Measurements from ENCODE around the gene WSCD1. TPM values are rescaled to one million over a fixed set of nuclear protein-coding genes. Genes with fewer than 3 reads are reported as not detected.

WSCD1 gene
- total RNA-seq: 0.24 TPM

DNA sequence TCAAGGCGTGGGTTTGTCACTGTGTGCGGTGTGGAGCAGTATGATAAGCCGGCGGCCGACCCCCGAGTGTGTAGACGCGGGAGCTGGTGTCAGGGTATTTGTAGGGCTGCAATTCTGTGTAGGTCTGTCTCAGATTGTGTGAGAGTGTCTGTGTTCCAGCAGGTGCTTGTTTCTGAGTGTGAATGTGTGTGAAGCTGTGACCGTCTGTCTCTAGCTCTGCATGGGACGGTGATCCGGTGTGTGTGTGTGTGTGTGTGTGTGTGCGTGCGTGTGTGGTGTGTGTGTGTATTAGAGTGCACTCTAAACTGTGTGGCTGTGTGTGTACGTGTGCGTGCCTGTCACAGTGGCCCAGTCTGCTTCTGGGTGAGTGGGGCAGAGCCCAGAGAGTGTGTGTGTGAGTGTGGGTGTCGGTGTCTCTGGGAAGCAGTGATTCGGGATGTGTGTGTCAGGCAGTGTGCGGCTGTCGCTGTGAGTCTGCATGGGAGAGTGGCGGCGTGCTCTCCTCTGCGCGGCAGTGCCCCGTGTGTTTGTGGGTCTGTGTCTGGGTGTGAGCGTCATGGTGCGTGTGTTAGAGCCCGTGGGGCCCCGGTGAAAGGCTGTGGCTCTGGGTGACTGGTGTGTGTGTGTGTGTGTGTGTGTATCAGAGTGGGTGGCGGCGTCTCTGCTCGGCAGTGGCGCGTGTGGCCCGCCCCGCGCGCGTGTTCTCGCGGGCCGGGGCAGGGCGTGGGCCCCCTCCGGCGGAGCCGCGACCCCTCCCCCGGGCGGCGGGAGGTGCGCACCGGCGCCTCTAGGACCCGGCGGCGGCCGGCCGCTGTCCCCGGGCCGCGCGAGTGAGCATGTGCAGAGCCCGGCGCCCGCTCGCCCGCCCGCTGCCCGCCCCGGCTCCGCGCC is at the start of gene WSCD1:
WSCD1 (plus strand) TSS at position 841 of the 891 bp plus-strand sequence. CDS start 10,280 bp downstream, outside the sequence.
- peak; percentile 13 for ATAC-seq

- no peak for ATAC-seq
Observed at GRCh38 chr17:6021011-6021400, 49.2 kb upstream of the WSCD1 start.

GRCh38 chr17:6021627-6022026 is 48.6 kb upstream of the WSCD1 start:
- ATAC-seq: no peak

DNA sequence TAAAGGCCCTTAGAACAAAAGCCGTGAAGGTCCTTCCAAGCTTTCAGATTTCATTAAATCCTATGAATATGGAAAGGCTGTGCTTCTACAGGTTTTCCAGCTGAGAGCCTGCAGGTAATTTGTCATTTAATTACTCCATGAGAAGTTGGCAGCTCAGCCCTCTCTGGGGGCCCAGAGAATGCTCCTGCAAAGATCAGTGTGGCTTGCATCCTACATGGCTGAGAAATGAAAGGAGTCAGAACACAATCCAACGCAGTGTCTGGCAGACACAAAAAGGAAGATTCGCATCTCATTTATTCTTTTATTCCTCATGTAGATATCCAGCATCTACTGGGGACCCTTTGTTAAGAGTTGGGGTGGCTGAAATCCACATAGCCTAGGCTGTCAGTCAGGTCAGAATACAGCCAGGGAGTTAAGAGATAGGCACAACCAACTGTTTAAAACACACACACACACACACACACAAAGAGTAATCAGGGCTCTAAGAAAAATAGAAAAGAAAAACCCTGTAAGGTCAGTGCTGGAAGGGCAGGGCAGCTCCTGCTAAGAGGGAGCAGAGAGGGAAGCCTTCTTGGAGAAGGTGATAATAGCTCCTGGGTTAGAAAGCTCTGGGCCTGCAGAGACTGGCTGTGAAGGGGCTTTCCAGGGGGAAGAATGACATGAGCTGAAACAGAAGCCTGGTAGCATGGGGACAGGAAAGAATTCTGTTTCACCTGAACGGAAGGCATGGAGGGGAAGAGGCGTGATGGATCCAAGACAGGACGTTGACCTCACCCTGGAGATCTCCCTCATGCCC is 46.9 kb upstream of the WSCD1 start:
- no peak for ATAC-seq

- no peak for ATAC-seq
Observed at GRCh38 chr17:6024576-6024975, 45.6 kb upstream of the WSCD1 start.

- no peak for ATAC-seq
Observed at GRCh38 chr17:6027342-6028024, 42.7 kb upstream of the WSCD1 start.

DNA sequence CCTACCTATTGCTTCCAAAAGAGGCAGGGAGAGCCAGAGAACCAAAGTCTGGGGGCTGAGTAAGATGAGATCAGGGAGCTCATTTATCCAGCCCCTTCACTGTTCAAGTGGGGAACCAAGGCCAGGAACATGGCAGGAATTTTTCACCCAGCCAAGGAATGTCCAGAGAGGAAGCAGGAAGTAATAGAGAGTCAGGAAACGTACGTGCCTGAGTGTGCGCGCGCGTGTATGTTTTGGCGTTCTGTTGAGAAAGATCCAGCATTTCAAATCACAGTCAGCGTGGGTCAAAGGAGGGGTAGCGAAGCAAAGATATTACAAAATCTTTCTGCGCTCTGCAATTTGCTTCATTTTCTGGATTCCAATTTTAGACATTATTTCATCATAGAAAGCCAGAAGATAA is 41.9 kb upstream of the WSCD1 start:
- ATAC-seq: no peak

DNA sequence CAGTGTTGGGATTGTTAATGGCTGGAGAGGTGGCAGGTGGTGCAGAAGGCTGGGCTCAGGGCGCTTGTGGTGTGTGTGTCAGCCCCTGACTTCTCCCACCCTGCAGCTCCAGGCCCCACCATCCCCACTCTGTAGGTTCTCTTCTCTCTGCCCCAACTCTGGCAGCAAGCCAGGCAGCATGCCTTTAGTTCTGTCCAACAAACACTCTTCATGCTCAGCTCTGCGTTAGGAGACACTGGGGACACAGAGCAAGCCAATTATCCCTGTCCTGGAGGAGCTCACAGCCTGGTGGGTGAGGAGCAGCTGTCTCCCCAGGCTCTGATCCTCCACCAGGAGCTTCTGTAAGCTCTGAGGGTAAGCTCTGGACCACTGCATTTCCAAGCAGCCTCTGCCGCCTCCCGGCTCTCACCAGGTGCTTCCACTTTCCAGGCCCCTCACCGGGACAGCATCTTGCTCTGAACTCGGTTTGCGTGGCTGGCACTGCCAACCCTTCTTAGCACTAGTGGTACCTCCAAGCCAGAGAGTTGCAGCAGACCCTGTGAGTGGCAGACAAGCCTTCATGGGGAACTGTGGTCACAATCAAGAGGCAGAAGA is 34.3 kb upstream of the WSCD1 start:
- no peak for ATAC-seq

GRCh38 chr17:6040504-6040903 is 29.7 kb upstream of the WSCD1 start:
- no peak for ATAC-seq

GRCh38 chr17:6041246-6041645 is 28.9 kb upstream of the WSCD1 start:
- ATAC-seq: no peak

GRCh38 chr17:6043405-6043804 is 26.8 kb upstream of the WSCD1 start:
- ATAC-seq: no peak

DNA sequence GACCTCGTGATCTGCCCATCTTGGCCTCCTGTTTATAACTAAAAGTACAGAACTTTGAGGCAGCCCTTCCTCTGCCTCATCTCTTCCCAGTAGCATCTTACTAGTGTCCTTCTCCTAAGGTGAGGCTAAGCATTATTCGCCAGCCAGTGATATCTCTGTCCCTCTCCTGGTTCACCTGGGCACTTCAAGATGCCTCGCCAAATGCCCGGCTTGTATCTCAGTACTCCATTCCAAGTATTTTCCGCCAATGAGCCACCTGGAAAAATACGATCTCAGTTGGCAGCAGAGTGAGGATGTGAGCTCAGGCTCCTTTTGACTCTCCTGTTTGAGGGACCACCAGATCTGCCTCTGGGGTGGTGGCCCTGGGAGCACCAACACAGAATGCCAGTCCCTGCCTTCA is 25.9 kb upstream of the WSCD1 start:
- no peak for ATAC-seq

- no peak for ATAC-seq
Observed at GRCh38 chr17:6045621-6046357, 24.4 kb upstream of the WSCD1 start.

DNA sequence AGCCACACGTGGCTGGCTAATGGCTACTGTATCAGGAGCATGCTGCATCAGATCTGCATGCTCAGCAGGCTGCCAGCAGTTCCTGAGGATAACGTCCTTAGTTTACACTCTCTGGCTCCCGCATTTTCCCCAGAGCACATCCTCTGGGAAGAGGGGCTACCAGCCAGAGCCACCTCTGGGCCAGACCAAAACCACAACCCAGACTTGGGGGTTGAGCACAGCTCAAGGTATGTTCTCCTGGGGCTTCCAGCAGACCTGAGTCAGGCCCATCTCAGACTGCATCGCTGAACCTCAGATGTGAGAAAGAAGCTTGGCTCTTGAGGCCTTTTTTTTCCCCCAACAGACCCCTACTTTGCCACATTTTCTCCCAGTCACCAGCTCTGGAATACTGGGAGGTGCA is 23.7 kb upstream of the WSCD1 start:
- no peak for ATAC-seq

DNA sequence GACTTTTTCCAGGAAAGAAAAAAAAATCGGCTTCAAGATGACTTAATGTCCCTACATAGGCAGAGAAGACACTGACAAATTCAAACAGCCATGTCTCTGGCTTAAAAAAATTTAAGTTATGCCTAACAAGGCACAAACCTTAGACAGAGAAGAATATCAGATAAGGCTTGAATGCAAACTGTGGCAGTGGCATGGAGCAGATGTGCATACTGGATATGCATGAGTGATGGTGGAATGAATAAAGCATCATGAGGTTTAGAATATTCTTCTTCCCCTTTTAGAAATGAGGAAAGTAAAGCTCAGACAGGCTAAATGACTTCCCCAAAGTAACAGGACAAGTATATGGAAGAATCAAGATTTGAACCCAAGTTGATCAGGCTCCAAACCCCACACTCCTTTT is 23.2 kb upstream of the WSCD1 start:
- no peak for ATAC-seq

GRCh38 chr17:6047966-6048365 is 22.2 kb upstream of the WSCD1 start:
- no peak for ATAC-seq

DNA sequence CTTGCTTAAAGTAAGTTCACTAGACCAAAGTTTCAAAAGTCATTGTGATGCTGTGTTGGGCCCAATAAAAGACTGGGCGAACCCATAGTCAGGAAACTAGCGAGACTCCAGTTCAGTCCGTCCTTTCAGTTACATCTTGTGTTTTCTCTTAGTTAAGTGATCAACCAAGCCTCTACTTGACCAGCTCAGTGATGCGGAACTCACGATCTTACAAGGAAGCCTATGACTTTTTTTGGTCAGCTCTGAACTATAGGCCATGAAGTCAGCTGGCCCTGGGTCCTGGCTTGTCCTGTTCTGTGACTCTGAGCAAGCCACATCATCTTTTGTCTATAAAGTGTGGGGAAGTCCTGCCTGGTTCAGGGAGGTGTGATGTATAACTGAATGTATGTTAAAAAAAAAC is 21.7 kb upstream of the WSCD1 start:
- peak; percentile 49 for ATAC-seq

DNA sequence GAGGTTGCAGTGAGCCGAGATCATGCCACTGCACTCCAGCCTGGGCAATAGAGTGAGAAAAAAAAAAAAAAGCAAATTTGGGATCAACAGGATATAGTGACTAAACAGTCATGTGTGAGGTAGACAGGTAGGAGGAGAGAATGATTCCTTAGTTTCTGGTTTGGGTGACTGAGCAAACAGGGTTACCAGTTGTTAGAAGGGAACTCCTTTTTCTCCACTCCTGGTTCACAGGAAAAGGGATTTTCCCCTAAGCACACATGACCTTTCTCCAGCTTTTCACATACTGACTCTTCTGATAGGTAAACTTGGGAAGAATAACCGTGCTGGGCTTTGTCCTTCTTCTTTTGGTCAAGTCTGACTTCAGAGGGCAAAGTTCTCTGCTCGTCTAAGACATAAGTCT is 17.3 kb upstream of the WSCD1 start:
- ATAC-seq: no peak

- no peak for ATAC-seq
Observed at GRCh38 chr17:6054372-6054771, 15.8 kb upstream of the WSCD1 start.

DNA sequence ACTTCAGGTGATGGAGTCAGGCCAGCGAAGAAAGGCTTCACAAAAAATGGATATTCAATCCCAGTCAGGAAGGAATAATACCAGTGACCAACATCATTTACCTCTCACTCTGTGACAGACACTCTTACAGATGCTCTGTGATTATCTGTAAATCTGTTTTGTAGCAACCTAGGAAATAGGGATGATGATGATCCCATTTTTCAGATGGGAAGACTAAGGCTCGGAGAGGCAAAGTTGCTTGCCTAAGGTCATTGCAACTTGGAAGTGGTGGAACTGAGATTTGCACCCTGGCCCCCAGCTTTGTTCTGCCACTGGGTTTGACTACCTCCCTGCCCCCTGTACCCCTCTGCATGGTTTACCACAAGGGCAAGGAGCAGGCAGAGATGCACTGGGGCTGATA is 14.1 kb upstream of the WSCD1 start:
- ATAC-seq: no peak

DNA sequence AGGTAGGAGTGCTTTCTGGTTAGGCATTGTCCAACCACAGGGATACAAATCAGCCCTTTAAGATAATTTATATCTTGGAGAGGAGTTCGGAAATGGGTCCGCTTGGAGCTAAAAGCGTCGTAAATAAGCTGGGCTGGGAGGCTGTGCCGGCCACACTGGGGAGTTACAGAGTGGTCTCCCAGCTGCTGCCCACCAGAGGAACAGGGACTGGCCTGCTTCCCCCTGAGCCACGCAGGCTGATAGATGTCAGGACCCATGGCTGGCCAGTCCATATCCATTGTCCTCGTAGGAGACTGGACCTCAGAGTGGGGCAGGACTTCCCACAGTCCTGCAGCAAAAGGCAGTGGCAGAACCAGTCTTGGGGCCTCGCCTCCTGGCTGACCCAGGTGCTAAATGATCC is 12.6 kb upstream of the WSCD1 start:
- ATAC-seq: no peak

GRCh38 chr17:6059406-6059805 is 10.8 kb upstream of the WSCD1 start:
- ATAC-seq: no peak

Measured in esophagus mucosa (tissue), 1 donor.